A549 (cell line): Measurements from ENCODE around the gene MCTP2. TPM values are rescaled to one million over a fixed set of nuclear protein-coding genes. Genes with fewer than 3 reads are reported as not detected.

Experiments
- ATAC-seq, 2 experiments: fragments of 200-7000 bp in 1 of 2; fragments of >200 bp in 1 of 2; cut with Nextera tagmentation in 1 of 2; cut with Tn5 transposase in 1 of 2; 3 replicates each; pipeline versions ENCODE4 v1.8.0 to v1.9.1; 2018 to 2020; ENCODE audit warnings: mild to moderate bottlenecking in 1 of 2, moderate library complexity in 1 of 2
- CTCF ChIA-PET: fragments of 300-600 bp; sonication (Branson Sonifier 250); formaldehyde crosslinking; extraction: SDS; loops from one replicate; lab custom pipeline; 2021; ENCODE audit warnings: antibody characterized with exemption, inconsistent platforms; lab: Yijun Ruan, JAX
- POLR2A ChIA-PET: fragments of 350-600 bp; formaldehyde crosslinking; extraction: SDS; loops from one replicate; lab custom pipeline; 2021; ENCODE audit warnings: antibody characterized with exemption, inconsistent platforms; lab: Yijun Ruan, JAX
- DNase-seq, 2 experiments: peaks; one replicate each; pipeline versions ENCODE4 v3.0.0 to v3.0.0-alpha.2; 2011 to 2016; ENCODE audit warnings: low read depth in 1 of 2, low spot score in 1 of 2
- FAIRE-seq: peaks from 2 replicates; lab custom pipeline; 2011; peaks lifted over from hg19 to GRCh38; lab: Jason Lieb, UNC
- H3K27ac ChIP-seq, 2 experiments: fragments of >200 bp; sonication (Bioruptor Twin); formaldehyde crosslinking; 3 replicates each; pipeline ENCODE4 v1.5.1; 2016 to 2017
- H3K4me1 ChIP-seq: fragments of >200 bp; sonication (Bioruptor Twin); formaldehyde crosslinking; 3 replicates; pipeline ENCODE4 v1.6.1; 2016
- H3K4me2 ChIP-seq: fragments of >200 bp; sonication (Bioruptor Twin); formaldehyde crosslinking; 3 replicates; pipeline ENCODE4 v1.6.1; 2016
- H3K4me3 ChIP-seq: fragments of >200 bp; sonication (Bioruptor Twin); formaldehyde crosslinking; 3 replicates; pipeline ENCODE4 v1.5.1; 2016
- H3K9me3 ChIP-seq: fragments of >200 bp; sonication (Bioruptor Twin); formaldehyde crosslinking; 3 replicates; pipeline ENCODE4 v1.6.1; 2016
- CEBPB ChIP-seq, 2 experiments: fragments of >200 bp in 1 of 2; sonication (Bioruptor Twin) in 1 of 2; formaldehyde crosslinking in 1 of 2; IDR thresholded peaks; 2 replicates each; pipeline ENCODE4 v1.6.1; 2012 to 2016
- EHF ChIP-seq: fragments of 250-450 bp; sonication (Bioruptor Pico); IDR thresholded peaks from 2 replicates; pipeline ENCODE4 v1.5.0; 2020; ENCODE audit warnings: mild to moderate bottlenecking
- EP300 ChIP-seq, 2 experiments: fragments of >200 bp; sonication (Bioruptor Twin); formaldehyde crosslinking; IDR thresholded peaks; 2 replicates in 1 of 2; 3 replicates in 1 of 2; pipeline ENCODE4 v1.6.1; 2016 to 2017
- FOSL2 ChIP-seq, 2 experiments: fragments of 450-650 bp in 1 of 2; fragments of >200 bp in 1 of 2; sonication (Bioruptor Twin) in 1 of 2; formaldehyde crosslinking; IDR thresholded peaks; 2 replicates each; pipeline versions ENCODE4 v1.5.0 to v1.6.1; 2016 to 2020; ENCODE audit warnings: mild to moderate bottlenecking in 1 of 2, moderate library complexity in 1 of 2
- GATA3 ChIP-seq: IDR thresholded peaks from 2 replicates; pipeline ENCODE4 v1.6.1; 2012; ENCODE audit warnings: borderline replicate concordance
- HDAC2 ChIP-seq: fragments of 200-600 bp; sonication (generic); IDR thresholded peaks from 2 replicates; pipeline ENCODE4 v1.6.1; 2016
- KDM5A ChIP-seq: fragments of 200-600 bp; sonication (generic); IDR thresholded peaks from 2 replicates; pipeline ENCODE4 v1.6.1; 2016; ENCODE audit warnings: antibody characterized with exemption, mild to moderate bottlenecking
- MAZ ChIP-seq: fragments of 150-350 bp; IDR thresholded peaks from 2 replicates; pipeline ENCODE4 v1.6.1; 2014; ENCODE audit warnings: antibody characterized with exemption, low read depth, low read length, borderline replicate concordance
- NPAS2 ChIP-seq: fragments of 250-450 bp; sonication (Bioruptor Pico); IDR thresholded peaks from 2 replicates; pipeline ENCODE4 v1.8.0; 2022; ENCODE audit warnings: mild to moderate bottlenecking, moderate library complexity, borderline replicate concordance
- NR3C1 ChIP-seq: fragments of >200 bp; sonication (Bioruptor Twin); formaldehyde crosslinking; IDR thresholded peaks from 3 replicates; pipeline ENCODE4 v1.6.1; 2017
- RAD21 ChIP-seq, 2 experiments: fragments of >200 bp in 1 of 2; sonication (Bioruptor Twin) in 1 of 2; formaldehyde crosslinking in 1 of 2; IDR thresholded peaks in 1 of 2; conservative IDR thresholded peaks in 1 of 2; 2 replicates in 1 of 2; 3 replicates in 1 of 2; pipeline ENCODE4 v1.6.1; 2012 to 2018; ENCODE audit warnings: inconsistent platforms in 1 of 2
- RCOR1 ChIP-seq: fragments of 150-350 bp; IDR thresholded peaks from 2 replicates; pipeline ENCODE4 v1.6.1; 2014; ENCODE audit warnings: antibody characterized with exemption, low read length, low read depth
- RFX5 ChIP-seq: fragments of 450-650 bp; IDR thresholded peaks from 2 replicates; pipeline ENCODE4 v1.7.1; 2014; ENCODE audit warnings: antibody characterized with exemption, mild to moderate bottlenecking, moderate library complexity
- TFCP2L1 ChIP-seq: fragments of 250-450 bp; sonication (Bioruptor Pico); IDR thresholded peaks from 2 replicates; pipeline ENCODE4 v1.5.0; 2021; ENCODE audit warnings: mild to moderate bottlenecking
- TP53 ChIP-seq: fragments of 250-450 bp; sonication (Bioruptor Pico); IDR thresholded peaks from 2 replicates; pipeline ENCODE4 v1.5.0; 2021; ENCODE audit warnings: mild to moderate bottlenecking, moderate library complexity
- WGBS: methylation state at CpG from one replicate; pipeline ENCODE4 v1.1.6; 2017; ENCODE audit errors: missing lambda C conversion rate; 5-methylcytosine and 5-hydroxymethylcytosine counted together
- polyA plus RNA-seq, 4 experiments: library from polyadenylated mRNA; depleted of rRNA in 3 of 4; stranded (reverse); fragments of >200 nt; fragmentation: RNase III in 1 of 4; extraction: RNeasy Plus Mini Kit Qiagen cat#74134 plus additional on column Dnase treatment in 1 of 4; gene quantifications; 2 replicates in 3 of 4; 3 replicates in 1 of 4; pipeline ENCODE4 v1.2.3, GENCODE V29; 2011 to 2017
- TF ChIP-seq, protein P1 (sequence below): IDR thresholded peaks from 2 replicates; pipeline ENCODE4 v1.6.1; 2012
- TF ChIP-seq, protein P2 (sequence below): IDR thresholded peaks from 2 replicates; pipeline ENCODE4 v1.6.1; 2012
- TF ChIP-seq, protein P3 (sequence below): fragments of 150-350 bp; IDR thresholded peaks from 2 replicates; pipeline ENCODE4 v1.6.1; 2014; ENCODE audit warnings: low read depth, mild to moderate bottlenecking, low read length
- TF ChIP-seq, protein P4 (sequence below): fragments of 200-600 bp; sonication (generic); IDR thresholded peaks from 2 replicates; pipeline ENCODE4 v1.6.1; 2016; ENCODE audit warnings: antibody characterized with exemption, mild to moderate bottlenecking, moderate library complexity
- TF ChIP-seq, protein P5 (sequence below): fragments of >200 bp; sonication (Bioruptor Twin); formaldehyde crosslinking; IDR thresholded peaks from 3 replicates; pipeline ENCODE4 v1.5.1; 2016

Gene MCTP2
- polyA plus RNA-seq, 2 of the 4 experiments (the other 2 are of a cell fraction): not detected

DNA sequence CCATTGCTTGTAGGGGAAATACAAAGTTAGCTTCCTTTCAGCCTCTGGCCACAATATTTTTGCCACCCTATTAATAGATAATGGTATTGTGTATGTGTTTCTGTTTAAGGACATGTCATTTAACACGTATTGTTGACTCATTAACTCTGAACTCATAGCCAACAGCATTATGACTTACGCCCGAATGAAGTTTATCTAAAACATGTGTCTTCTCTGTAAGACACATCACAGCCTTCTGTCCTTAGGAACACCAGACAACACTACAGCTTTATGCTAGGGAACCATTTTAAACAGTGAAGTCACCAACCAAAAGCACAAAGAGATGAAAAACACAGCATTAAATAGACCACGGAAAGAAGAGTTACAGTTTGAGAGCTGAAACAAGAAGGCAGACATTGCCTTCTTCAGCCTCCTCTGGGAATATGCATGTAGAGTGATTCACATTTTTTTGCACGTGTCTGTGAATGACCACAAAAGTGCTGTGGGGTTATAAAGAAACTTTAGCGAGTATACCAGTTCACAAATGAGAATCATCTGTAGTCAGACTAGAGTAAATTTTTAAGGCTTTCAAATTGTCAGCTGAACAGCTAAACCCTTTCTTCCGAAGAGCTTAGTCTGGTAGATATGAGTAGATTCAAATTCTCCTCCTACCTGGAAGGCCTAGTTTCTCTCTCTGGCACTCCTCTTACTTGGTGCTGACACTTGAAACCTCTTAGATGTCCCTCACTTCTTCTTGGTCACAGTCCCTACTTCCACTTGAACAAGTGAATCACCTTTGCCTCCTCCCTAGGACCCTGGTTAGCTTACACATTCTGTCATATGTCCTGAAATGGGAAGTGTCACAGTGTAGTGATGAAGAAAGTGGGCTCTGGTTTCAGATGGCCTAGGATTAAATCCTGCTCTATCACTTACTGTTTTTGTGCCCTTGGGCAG is 32.2 kb downstream of the MCTP2 start:
- Histone ChIP-seq H3K27ac (no peak overlapping the region), H3K9me3 (no peaks in the 10 kb centered on the region), H3K4me1 (no peaks in the 10 kb centered on the region), H3K4me2 (no peak overlapping the region), H3K4me3 (no peak overlapping the region)
- DNase-seq (no peak), ATAC-seq (no peak), FAIRE-seq (peak; percentile 32)
- WGBS: 28% methylated on average over 7 of the region's 7 CpGs
- POLR2A ChIA-PET: no interaction called here
- TF ChIP-seq, protein P1, sequence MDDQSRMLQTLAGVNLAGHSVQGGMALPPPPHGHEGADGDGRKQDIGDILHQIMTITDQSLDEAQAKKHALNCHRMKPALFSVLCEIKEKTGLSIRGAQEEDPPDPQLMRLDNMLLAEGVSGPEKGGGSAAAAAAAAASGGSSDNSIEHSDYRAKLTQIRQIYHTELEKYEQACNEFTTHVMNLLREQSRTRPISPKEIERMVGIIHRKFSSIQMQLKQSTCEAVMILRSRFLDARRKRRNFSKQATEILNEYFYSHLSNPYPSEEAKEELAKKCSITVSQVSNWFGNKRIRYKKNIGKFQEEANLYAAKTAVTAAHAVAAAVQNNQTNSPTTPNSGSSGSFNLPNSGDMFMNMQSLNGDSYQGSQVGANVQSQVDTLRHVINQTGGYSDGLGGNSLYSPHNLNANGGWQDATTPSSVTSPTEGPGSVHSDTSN: no peak
- TF ChIP-seq, protein P2, sequence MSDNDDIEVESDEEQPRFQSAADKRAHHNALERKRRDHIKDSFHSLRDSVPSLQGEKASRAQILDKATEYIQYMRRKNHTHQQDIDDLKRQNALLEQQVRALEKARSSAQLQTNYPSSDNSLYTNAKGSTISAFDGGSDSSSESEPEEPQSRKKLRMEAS: no peak
- TF ChIP-seq NPAS2 (CRISPR knock-in tag): no peak
- no peak for TF ChIP-seq EP300 (IDR thresholded peaks at IDR 0.05)
- TF ChIP-seq MAZ: no peak
- TF ChIP-seq, protein P3, sequence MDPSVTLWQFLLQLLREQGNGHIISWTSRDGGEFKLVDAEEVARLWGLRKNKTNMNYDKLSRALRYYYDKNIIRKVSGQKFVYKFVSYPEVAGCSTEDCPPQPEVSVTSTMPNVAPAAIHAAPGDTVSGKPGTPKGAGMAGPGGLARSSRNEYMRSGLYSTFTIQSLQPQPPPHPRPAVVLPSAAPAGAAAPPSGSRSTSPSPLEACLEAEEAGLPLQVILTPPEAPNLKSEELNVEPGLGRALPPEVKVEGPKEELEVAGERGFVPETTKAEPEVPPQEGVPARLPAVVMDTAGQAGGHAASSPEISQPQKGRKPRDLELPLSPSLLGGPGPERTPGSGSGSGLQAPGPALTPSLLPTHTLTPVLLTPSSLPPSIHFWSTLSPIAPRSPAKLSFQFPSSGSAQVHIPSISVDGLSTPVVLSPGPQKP: no peak
- TF ChIP-seq GATA3: no peak
- TF ChIP-seq, protein P4, sequence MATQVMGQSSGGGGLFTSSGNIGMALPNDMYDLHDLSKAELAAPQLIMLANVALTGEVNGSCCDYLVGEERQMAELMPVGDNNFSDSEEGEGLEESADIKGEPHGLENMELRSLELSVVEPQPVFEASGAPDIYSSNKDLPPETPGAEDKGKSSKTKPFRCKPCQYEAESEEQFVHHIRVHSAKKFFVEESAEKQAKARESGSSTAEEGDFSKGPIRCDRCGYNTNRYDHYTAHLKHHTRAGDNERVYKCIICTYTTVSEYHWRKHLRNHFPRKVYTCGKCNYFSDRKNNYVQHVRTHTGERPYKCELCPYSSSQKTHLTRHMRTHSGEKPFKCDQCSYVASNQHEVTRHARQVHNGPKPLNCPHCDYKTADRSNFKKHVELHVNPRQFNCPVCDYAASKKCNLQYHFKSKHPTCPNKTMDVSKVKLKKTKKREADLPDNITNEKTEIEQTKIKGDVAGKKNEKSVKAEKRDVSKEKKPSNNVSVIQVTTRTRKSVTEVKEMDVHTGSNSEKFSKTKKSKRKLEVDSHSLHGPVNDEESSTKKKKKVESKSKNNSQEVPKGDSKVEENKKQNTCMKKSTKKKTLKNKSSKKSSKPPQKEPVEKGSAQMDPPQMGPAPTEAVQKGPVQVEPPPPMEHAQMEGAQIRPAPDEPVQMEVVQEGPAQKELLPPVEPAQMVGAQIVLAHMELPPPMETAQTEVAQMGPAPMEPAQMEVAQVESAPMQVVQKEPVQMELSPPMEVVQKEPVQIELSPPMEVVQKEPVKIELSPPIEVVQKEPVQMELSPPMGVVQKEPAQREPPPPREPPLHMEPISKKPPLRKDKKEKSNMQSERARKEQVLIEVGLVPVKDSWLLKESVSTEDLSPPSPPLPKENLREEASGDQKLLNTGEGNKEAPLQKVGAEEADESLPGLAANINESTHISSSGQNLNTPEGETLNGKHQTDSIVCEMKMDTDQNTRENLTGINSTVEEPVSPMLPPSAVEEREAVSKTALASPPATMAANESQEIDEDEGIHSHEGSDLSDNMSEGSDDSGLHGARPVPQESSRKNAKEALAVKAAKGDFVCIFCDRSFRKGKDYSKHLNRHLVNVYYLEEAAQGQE: no peak
- TF ChIP-seq, protein P5, sequence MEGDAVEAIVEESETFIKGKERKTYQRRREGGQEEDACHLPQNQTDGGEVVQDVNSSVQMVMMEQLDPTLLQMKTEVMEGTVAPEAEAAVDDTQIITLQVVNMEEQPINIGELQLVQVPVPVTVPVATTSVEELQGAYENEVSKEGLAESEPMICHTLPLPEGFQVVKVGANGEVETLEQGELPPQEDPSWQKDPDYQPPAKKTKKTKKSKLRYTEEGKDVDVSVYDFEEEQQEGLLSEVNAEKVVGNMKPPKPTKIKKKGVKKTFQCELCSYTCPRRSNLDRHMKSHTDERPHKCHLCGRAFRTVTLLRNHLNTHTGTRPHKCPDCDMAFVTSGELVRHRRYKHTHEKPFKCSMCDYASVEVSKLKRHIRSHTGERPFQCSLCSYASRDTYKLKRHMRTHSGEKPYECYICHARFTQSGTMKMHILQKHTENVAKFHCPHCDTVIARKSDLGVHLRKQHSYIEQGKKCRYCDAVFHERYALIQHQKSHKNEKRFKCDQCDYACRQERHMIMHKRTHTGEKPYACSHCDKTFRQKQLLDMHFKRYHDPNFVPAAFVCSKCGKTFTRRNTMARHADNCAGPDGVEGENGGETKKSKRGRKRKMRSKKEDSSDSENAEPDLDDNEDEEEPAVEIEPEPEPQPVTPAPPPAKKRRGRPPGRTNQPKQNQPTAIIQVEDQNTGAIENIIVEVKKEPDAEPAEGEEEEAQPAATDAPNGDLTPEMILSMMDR: no peak
- TF ChIP-seq FOSL2 (IDR thresholded peaks at IDR 0.05): no peak
- TF ChIP-seq FOSL2 (CRISPR knock-in tag; IDR thresholded peaks at IDR 0.05): no peak
- TF ChIP-seq CEBPB (IDR thresholded peaks at IDR 0.05): no peak
- TF ChIP-seq RCOR1: no peak
- no peak for TF ChIP-seq HDAC2
- no peak for TF ChIP-seq KDM5A
- no peak for TF ChIP-seq RFX5
- TF ChIP-seq EHF (CRISPR knock-in tag): no peak
- TF ChIP-seq NR3C1: no peak
- TF ChIP-seq RAD21 (conservative IDR thresholded peaks at IDR 0.05 in 1 of 2, IDR thresholded peaks at IDR 0.05 in 1 of 2): no peak
- TF ChIP-seq TFCP2L1 (CRISPR knock-in tag): no peak
- no peak for TF ChIP-seq TP53
- CTCF ChIA-PET: no interaction called here
